Ovary (tissue), 3 donors: ENCODE results near the gene PARD3B.

ENCODE experiments used
- CTCF ChIP-seq, 3 donors: fragments of 450-650 bp in 2 of 3; fragments of 200-600 bp in 1 of 3; IDR thresholded peaks; one replicate each; pipeline versions ENCODE4 v1.5.1 to v1.8.0; 2016 to 2022; ENCODE audit warnings: antibody characterized with exemption in 3 of 3, mild to moderate bottlenecking in 1 of 3
- POLR2A ChIP-seq: fragments of 450-650 bp; IDR thresholded peaks from one replicate; pipeline ENCODE4 v1.6.1; 2017; ENCODE audit warnings: antibody characterized with exemption, mild to moderate bottlenecking, moderate library complexity
- donor health status: DM: no; HTN: no; CAD: no.

DNA sequence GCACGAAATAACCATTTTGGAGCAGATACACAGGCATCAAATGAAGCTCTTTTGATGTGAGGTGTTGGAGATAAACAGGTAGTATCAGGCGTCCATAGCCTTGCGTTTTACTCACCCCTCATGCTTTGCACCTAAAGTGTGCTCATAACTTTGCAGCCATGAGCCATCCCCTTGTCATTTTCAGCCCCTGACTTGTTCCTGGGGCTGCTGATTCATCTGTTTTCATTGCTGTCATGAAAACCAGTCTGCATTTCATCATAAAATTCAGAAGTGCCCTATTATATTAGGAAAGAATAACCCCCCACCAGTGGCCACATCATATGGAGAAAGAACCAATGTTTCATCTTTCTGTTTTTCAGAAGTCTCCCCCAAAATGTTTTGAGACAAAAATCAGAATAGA lies 807.3 kb downstream of the PARD3B start:
- no peak for TF ChIP-seq CTCF (IDR thresholded peaks at IDR 0.05)
- TF ChIP-seq POLR2A: no peak
